Measurements from ENCODE around the gene CDHR2. TPM values are rescaled to one million over a fixed set of nuclear protein-coding genes. Genes with fewer than 3 reads are reported as not detected.

CDHR2 gene, protein sequence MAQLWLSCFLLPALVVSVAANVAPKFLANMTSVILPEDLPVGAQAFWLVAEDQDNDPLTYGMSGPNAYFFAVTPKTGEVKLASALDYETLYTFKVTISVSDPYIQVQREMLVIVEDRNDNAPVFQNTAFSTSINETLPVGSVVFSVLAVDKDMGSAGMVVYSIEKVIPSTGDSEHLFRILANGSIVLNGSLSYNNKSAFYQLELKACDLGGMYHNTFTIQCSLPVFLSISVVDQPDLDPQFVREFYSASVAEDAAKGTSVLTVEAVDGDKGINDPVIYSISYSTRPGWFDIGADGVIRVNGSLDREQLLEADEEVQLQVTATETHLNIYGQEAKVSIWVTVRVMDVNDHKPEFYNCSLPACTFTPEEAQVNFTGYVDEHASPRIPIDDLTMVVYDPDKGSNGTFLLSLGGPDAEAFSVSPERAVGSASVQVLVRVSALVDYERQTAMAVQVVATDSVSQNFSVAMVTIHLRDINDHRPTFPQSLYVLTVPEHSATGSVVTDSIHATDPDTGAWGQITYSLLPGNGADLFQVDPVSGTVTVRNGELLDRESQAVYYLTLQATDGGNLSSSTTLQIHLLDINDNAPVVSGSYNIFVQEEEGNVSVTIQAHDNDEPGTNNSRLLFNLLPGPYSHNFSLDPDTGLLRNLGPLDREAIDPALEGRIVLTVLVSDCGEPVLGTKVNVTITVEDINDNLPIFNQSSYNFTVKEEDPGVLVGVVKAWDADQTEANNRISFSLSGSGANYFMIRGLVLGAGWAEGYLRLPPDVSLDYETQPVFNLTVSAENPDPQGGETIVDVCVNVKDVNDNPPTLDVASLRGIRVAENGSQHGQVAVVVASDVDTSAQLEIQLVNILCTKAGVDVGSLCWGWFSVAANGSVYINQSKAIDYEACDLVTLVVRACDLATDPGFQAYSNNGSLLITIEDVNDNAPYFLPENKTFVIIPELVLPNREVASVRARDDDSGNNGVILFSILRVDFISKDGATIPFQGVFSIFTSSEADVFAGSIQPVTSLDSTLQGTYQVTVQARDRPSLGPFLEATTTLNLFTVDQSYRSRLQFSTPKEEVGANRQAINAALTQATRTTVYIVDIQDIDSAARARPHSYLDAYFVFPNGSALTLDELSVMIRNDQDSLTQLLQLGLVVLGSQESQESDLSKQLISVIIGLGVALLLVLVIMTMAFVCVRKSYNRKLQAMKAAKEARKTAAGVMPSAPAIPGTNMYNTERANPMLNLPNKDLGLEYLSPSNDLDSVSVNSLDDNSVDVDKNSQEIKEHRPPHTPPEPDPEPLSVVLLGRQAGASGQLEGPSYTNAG (N-terminal part only)
- total RNA-seq: not detected

DNA sequence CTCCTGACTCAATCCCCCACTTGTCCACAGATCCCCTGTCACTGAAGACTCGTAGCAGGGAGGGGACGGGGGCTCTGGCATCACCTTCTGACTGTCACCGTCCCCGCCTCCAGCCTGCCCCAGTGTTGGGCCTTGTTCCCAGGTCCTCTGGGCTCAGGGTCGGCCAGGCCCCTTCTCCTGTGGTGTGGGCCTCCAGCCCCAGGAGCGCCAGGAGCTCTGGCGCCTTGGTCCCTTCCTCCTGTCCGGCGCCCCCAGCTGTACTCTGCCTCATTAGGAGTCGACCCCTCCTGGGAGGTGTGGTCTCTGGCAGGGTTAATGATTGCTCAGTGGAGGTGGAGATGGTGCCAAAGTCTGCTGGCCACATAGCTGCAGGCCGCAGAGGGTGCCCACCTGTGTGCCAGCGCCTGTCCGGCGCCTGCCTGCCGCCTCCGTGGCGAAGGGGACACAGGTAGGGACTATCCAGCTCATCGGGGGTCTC lies at the start of gene CDHR2:
CDHR2 (plus strand) TSS at position 376 of the 478 bp plus-strand sequence. CDS start 16,011 bp downstream, outside the sequence.
- Histone ChIP-seq H3K36me3 (no peaks in the 10 kb centered on the region), H3K4me3 (no peak within 1 kb of the TSS), H3K27ac (no peak within 1 kb of the TSS), H3K4me1 (peaks cover 2% of the 10 kb centered on the region), H3K27me3 (no peaks in the 10 kb centered on the region), H3K9me3 (no peaks in the 10 kb centered on the region)
- TF ChIP-seq POLR2A (IDR thresholded peaks at IDR 0.05): no peak
- TF ChIP-seq, protein P1, sequence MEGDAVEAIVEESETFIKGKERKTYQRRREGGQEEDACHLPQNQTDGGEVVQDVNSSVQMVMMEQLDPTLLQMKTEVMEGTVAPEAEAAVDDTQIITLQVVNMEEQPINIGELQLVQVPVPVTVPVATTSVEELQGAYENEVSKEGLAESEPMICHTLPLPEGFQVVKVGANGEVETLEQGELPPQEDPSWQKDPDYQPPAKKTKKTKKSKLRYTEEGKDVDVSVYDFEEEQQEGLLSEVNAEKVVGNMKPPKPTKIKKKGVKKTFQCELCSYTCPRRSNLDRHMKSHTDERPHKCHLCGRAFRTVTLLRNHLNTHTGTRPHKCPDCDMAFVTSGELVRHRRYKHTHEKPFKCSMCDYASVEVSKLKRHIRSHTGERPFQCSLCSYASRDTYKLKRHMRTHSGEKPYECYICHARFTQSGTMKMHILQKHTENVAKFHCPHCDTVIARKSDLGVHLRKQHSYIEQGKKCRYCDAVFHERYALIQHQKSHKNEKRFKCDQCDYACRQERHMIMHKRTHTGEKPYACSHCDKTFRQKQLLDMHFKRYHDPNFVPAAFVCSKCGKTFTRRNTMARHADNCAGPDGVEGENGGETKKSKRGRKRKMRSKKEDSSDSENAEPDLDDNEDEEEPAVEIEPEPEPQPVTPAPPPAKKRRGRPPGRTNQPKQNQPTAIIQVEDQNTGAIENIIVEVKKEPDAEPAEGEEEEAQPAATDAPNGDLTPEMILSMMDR (IDR thresholded peaks at IDR 0.05): no peak
- TF ChIP-seq POLR2AphosphoS5 (IDR thresholded peaks at IDR 0.05; ENCODE audit: insufficient read depth in 1 of 2, low read depth in 1 of 2): no peak
- DNase-seq (ENCODE audit: extremely low spot score in 2 of 2): no peak
- intact Hi-C loops (cut with DNase I): no loop called here

DNA sequence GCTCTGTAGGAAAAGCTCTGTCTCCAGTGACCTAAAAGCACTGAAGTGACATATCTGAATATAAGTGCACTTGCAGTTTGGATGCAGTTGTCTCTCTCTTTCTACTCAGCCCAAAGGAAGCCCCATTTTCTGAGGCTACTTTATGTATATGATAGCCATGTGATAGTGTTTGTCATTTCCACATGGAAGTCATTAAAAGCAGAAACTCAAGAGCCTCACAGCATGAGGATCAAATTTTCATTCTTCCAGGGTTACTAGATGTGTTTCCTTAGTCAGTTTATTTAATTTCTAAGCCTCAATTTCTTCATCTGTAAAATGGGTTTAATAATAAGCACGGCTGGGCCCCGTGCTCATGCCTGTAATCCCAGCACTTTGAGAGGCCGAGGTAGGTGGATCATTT lies 48.6 kb upstream of the CDHR2 start:
- H3K4me3 ChIP-seq: no peak overlapping the region
- no peaks in the 10 kb centered on the region for H3K9me3 ChIP-seq
- no peaks in the 10 kb centered on the region for H3K27me3 ChIP-seq
- no peak for DNase-seq (ENCODE audit: extremely low spot score in 2 of 2)
- intact Hi-C loops (cut with DNase I): no loop called here
- no peaks in the 10 kb centered on the region for H3K4me1 ChIP-seq
- TF ChIP-seq POLR2AphosphoS5 (IDR thresholded peaks at IDR 0.05; ENCODE audit: insufficient read depth in 1 of 2, low read depth in 1 of 2) (no peak), POLR2A (IDR thresholded peaks at IDR 0.05) (no peak)
- TF ChIP-seq, protein P1 (IDR thresholded peaks at IDR 0.05): no peak
- H3K36me3 ChIP-seq: peaks cover 0 to 100% of the 10 kb centered on the region in 2 donors
- no peak overlapping the region for H3K27ac ChIP-seq

DNA sequence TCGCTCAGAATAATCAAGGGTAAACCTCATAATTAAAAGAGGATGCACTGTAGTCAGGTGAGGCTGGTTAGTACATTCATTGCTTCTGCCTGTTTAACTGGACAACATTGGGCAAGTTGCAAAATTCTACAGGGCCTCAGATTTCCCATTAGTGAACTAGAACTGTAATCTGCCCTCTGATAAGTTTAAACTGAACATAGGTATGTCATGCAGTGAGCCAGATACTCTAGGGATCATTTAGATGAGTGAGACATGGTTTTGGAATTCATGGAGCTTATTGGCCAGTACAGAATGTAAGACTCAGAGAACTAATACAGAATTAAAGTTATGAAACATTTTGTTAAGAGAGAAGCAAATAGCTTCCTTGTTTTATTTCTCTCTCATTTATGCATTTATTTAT lies 47.8 kb upstream of the CDHR2 start:
- H3K36me3 ChIP-seq: peaks cover 0 to 94% of the 10 kb centered on the region in 2 donors
- TF ChIP-seq, protein P1 (IDR thresholded peaks at IDR 0.05): no peak
- no peak for TF ChIP-seq POLR2A (IDR thresholded peaks at IDR 0.05)
- no peak for TF ChIP-seq POLR2AphosphoS5 (IDR thresholded peaks at IDR 0.05; ENCODE audit: insufficient read depth in 1 of 2, low read depth in 1 of 2)
- H3K4me3 ChIP-seq: no peak overlapping the region
- no peak overlapping the region for H3K27ac ChIP-seq
- H3K4me1 ChIP-seq: no peaks in the 10 kb centered on the region
- no peaks in the 10 kb centered on the region for H3K9me3 ChIP-seq
- H3K27me3 ChIP-seq: no peaks in the 10 kb centered on the region
- DNase-seq (ENCODE audit: extremely low spot score in 2 of 2): no peak
- intact Hi-C loops (cut with DNase I): no loop called here

DNA sequence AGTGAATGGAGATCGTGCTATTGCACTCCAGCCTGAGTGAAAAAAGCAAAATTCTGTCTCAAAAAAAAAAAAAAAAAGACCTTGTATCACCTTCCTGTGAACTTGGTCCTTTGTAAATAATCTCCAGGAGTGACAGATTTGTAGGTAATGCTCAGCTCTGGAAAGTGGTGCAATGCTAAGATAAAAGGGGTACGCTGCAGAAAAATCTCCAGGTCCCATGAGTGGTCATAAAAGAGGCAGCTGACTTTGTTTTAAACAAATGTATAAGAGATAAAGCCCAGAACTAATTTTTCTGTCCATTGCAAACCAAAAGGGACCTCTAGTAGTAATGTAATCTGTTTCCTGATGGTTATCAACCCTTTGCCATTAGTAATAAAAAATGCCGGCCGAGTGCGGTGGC lies 45.6 kb upstream of the CDHR2 start:
- Histone ChIP-seq H3K27me3 (no peaks in the 10 kb centered on the region), H3K36me3 (peaks cover 0 to 92% of the 10 kb centered on the region in 2 donors), H3K9me3 (no peaks in the 10 kb centered on the region), H3K4me3 (no peak overlapping the region), H3K27ac (no peak overlapping the region), H3K4me1 (no peaks in the 10 kb centered on the region)
- TF ChIP-seq, protein P1 (IDR thresholded peaks at IDR 0.05): no peak
- intact Hi-C loops (cut with DNase I): no loop called here
- DNase-seq (ENCODE audit: extremely low spot score in 2 of 2): no peak
